ENCODE data around the gene WNT6. TPM values are rescaled to one million over a fixed set of nuclear protein-coding genes. Genes with fewer than 3 reads are reported as not detected.
A peak's percentile ranks its signal among the peaks of the same experiment; 100 is the strongest.

Gene WNT6
- total RNA-seq, 1 experiment from 2014 or later: 8.1 TPM

GRCh38 chr2:218813771-218814460 lies 45.7 kb upstream of the WNT6 start:
- Histone ChIP-seq H3K4me1 (ENCODE audit: control insufficient read depth, insufficient read depth, low read length) (no peaks in the 10 kb centered on the region), H3K36me3 (ENCODE audit: control insufficient read depth, insufficient read depth, low read length) (no peaks in the 10 kb centered on the region), H3K27me3 (ENCODE audit: control insufficient read depth, insufficient read depth, low read length) (no peaks in the 10 kb centered on the region), H3K4me3 (ENCODE audit: low read depth in 2 of 2, low read length in 2 of 2) (no peak overlapping the region), H3K27ac (ENCODE audit: low read length) (no peak overlapping the region), H3K9me3 (ENCODE audit: control insufficient read depth, insufficient read depth, low read depth, low read length) (no peaks in the 10 kb centered on the region)
- BruUV-seq (replicated peaks): no TSS peak
- intact Hi-C loops (cut with micrococcal nuclease; ENCODE audit: unreplicated experiment): no loop called here
- DNase-seq (ENCODE audit: low read depth, low spot score) (no peak), ATAC-seq (no peak)
- ChIA-PET CTCF (no interaction called here), POLR2A (no interaction called here)
- in situ Hi-C loops (cut with HindIII; ENCODE audit: low pct_unique_long_range_greater_than_20kb, low sequenced_read_pairs): no loop called here
- TF ChIP-seq POLR2AphosphoS5 (IDR thresholded peaks at IDR 0.05; ENCODE audit: low read depth, low read length) (no peak), REST (IDR thresholded peaks at IDR 0.05; ENCODE audit: insufficient read depth in 1 of 2, low read depth in 2 of 2, low read length in 1 of 2) (no peak)

GRCh38 chr2:218814540-218815243 lies 44.9 kb upstream of the WNT6 start:
- Histone ChIP-seq H3K27me3 (ENCODE audit: control insufficient read depth, insufficient read depth, low read length) (no peaks in the 10 kb centered on the region), H3K36me3 (ENCODE audit: control insufficient read depth, insufficient read depth, low read length) (no peaks in the 10 kb centered on the region), H3K27ac (ENCODE audit: low read length) (no peak overlapping the region), H3K4me3 (ENCODE audit: low read depth in 2 of 2, low read length in 2 of 2) (no peak overlapping the region), H3K4me1 (ENCODE audit: control insufficient read depth, insufficient read depth, low read length) (no peaks in the 10 kb centered on the region), H3K9me3 (ENCODE audit: control insufficient read depth, insufficient read depth, low read depth, low read length) (no peaks in the 10 kb centered on the region)
- POLR2A ChIA-PET: no interaction called here
- intact Hi-C loops (cut with micrococcal nuclease; ENCODE audit: unreplicated experiment) (no loop called here), in situ Hi-C loops (cut with HindIII; ENCODE audit: low pct_unique_long_range_greater_than_20kb, low sequenced_read_pairs) (no loop called here)
- BruUV-seq (replicated peaks): no TSS peak
- TF ChIP-seq REST (IDR thresholded peaks at IDR 0.05; ENCODE audit: insufficient read depth in 1 of 2, low read depth in 2 of 2, low read length in 1 of 2): no peak
- no peak for TF ChIP-seq SIN3A (IDR thresholded peaks at IDR 0.05; ENCODE audit: borderline replicate concordance, insufficient read depth, low read depth, low read length)
- TF ChIP-seq CTCF (IDR thresholded peaks at IDR 0.05): no peak
- DNase-seq (ENCODE audit: low read depth, low spot score) (no peak), ATAC-seq (peak; percentile 51; the same call in 1 of the 2 replicates)
- CTCF ChIA-PET: interaction anchor here (0.7 kb wide), 1 partner anchor 33 kb away, joined by 3 read pairs; no protein-coding TSS in a partner anchor
